Fibroblast of skin of right quadriceps (primary cell): Measurements from ENCODE around the gene KRTAP20-1.

Experiments used
- DNase-seq: peaks from one replicate; pipeline ENCODE4 v3.0.0-alpha.2; 2013

The KRTAP20-1 gene

GRCh38 chr21:30652891-30653290 lies 36.7 kb downstream of the KRTAP20-1 start:
- DNase-seq = no peak
